Keratinocyte (primary cell): ENCODE measurements around the gene GXYLT1. TPM values are rescaled to one million over a fixed set of nuclear protein-coding genes. Genes with fewer than 3 reads are reported as not detected.

ENCODE experiments used
- DNase-seq: peaks from one replicate; pipeline ENCODE4 v3.0.0-alpha.2; 2011; ENCODE audit warnings: low read depth, missing footprints, low spot score
- FAIRE-seq: peaks from 2 replicates; lab custom pipeline; 2011; peaks lifted over from hg19 to GRCh38; lab: Jason Lieb, UNC
- H2AFZ ChIP-seq: 2 replicates; pipeline ENCODE4 v1.6.0; 2012; ENCODE audit warnings: low read length, control low read depth, inconsistent platforms; ENCODE audit not compliant: control insufficient read depth
- H3K27ac ChIP-seq: 2 replicates; pipeline ENCODE4 v1.5.1; 2011; ENCODE audit warnings: low read length; ENCODE audit not compliant: control insufficient read depth, insufficient read depth
- H3K27me3 ChIP-seq: 3 replicates; pipeline ENCODE4 v1.6.0; 2011; ENCODE audit warnings: low read length; ENCODE audit not compliant: control insufficient read depth, insufficient read depth; ENCODE audit errors: extremely low read depth
- H3K36me3 ChIP-seq, 2 experiments: 2 replicates in 1 of 2; 3 replicates in 1 of 2; pipeline ENCODE4 v1.5.1; 2011; ENCODE audit warnings: low read length in 2 of 2, mild to moderate bottlenecking in 1 of 2; ENCODE audit not compliant: control insufficient read depth in 2 of 2, insufficient read depth in 2 of 2; ENCODE audit errors: extremely low read depth in 1 of 2
- H3K4me1 ChIP-seq: 3 replicates; pipeline ENCODE4 v1.5.1; 2011; ENCODE audit warnings: low read length; ENCODE audit not compliant: control insufficient read depth, insufficient read depth; ENCODE audit errors: extremely low read depth
- H3K4me2 ChIP-seq: 3 replicates; pipeline ENCODE4 v1.6.0; 2011; ENCODE audit warnings: low read depth, low read length; ENCODE audit not compliant: control insufficient read depth, insufficient read depth; ENCODE audit errors: extremely low read depth
- H3K4me3 ChIP-seq, 3 experiments: fragments of 200-600 bp in 1 of 3; sonication (generic) in 1 of 3; 2 replicates in 2 of 3; 3 replicates in 1 of 3; pipeline ENCODE4 v1.5.1; 2011 to 2016; ENCODE audit warnings: low read length in 3 of 3, mild to moderate bottlenecking in 3 of 3, control low read depth in 2 of 3, inconsistent platforms in 1 of 3, low read depth in 1 of 3, mixed read lengths in 1 of 3, mixed run types in 1 of 3, moderate library complexity in 1 of 3; ENCODE audit not compliant: control insufficient read depth in 2 of 3, insufficient read depth in 2 of 3; ENCODE audit errors: extremely low read depth in 1 of 3
- H3K79me2 ChIP-seq: 2 replicates; pipeline ENCODE4 v1.6.0; 2012; ENCODE audit warnings: low read length; ENCODE audit not compliant: control insufficient read depth, insufficient read depth
- H3K9ac ChIP-seq: 3 replicates; pipeline ENCODE4 v1.6.0; 2011; ENCODE audit warnings: low read length; ENCODE audit not compliant: control insufficient read depth, insufficient read depth; ENCODE audit errors: extremely low read depth
- H3K9me1 ChIP-seq: 3 replicates; pipeline ENCODE4 v1.6.0; 2011; ENCODE audit warnings: low read length; ENCODE audit not compliant: control insufficient read depth, insufficient read depth; ENCODE audit errors: extremely low read depth
- H3K9me3 ChIP-seq: 2 replicates; pipeline ENCODE4 v1.5.1; 2012; ENCODE audit warnings: low read depth, low read length; ENCODE audit not compliant: control insufficient read depth
- H4K20me1 ChIP-seq: 3 replicates; pipeline ENCODE4 v1.6.0; 2011; ENCODE audit warnings: low read length; ENCODE audit not compliant: control insufficient read depth, insufficient read depth; ENCODE audit errors: extremely low read depth
- CTCF ChIP-seq, 3 experiments: IDR thresholded peaks in 1 of 3; conservative IDR thresholded peaks in 1 of 3; optimal IDR thresholded peaks in 1 of 3; 2 replicates in 2 of 3; 3 replicates in 1 of 3; pipeline versions ENCODE3 to v1.5.1; 2011; ENCODE audit warnings: low read length in 3 of 3, mild to moderate bottlenecking in 3 of 3, moderate library complexity in 2 of 3, control low read depth in 1 of 3, inconsistent platforms in 1 of 3; ENCODE audit not compliant: insufficient read depth in 2 of 3; ENCODE audit errors: extremely low read depth in 1 of 3
- EZH2 ChIP-seq: IDR thresholded peaks from one replicate; pipeline ENCODE4 v1.6.1; 2012; ENCODE audit warnings: inconsistent platforms, mild to moderate bottlenecking, low read length, moderate library complexity
- dilution Hi-C: fragments of 300-500 bp; cut with MboI; formaldehyde crosslinking; loops from one replicate; pipeline ENCODE4 v1.7.0; 2020; ENCODE audit warnings: low sequenced_read_pairs; ENCODE audit not compliant: extremely low pct_ligation_motif_present
- polyA plus RNA-seq, 5 experiments: library from polyadenylated mRNA; depleted of rRNA in 3 of 5; stranded (reverse) in 3 of 5; stranded (forward) in 1 of 5; unstranded in 1 of 5; fragments of >200 nt; gene quantifications; 1 replicate in 1 of 5; 2 replicates in 3 of 5; 3 replicates in 1 of 5; pipeline versions ENCODE4 v1.2.1 to v1.2.3, GENCODE V29; 2011 to 2012; ENCODE audit warnings: missing spikeins in 2 of 5, low read depth in 1 of 5, low replicate concordance in 1 of 5

GXYLT1 gene
- polyA plus RNA-seq, 1 donor (not counting 4 experiments of a cell fraction or from before 2014, with no cell fraction given) = 8.1 TPM

- Histone ChIP-seq H3K9me1 (no peaks in the 10 kb centered on the region), H3K27ac (peak overlapping the region; percentile 7), H3K9me3 (no peaks in the 10 kb centered on the region), H3K4me3 (no peak overlapping the region), H4K20me1 (no peaks in the 10 kb centered on the region), H2AFZ (no peak overlapping the region), H3K9ac (no peak overlapping the region), H3K36me3 (no peaks in the 10 kb centered on the region), H3K4me1 (peaks cover 5% of the 10 kb centered on the region), H3K79me2 (no peaks in the 10 kb centered on the region), H3K27me3 (no peaks in the 10 kb centered on the region), H3K4me2 (no peak overlapping the region)
- TF ChIP-seq EZH2 = no peak
- no peak for TF ChIP-seq CTCF (optimal IDR thresholded peaks at IDR 0.05 in 1 of 3, IDR thresholded peaks at IDR 0.05 in 1 of 3, conservative IDR thresholded peaks at IDR 0.05 in 1 of 3; ENCODE audit: extremely low read depth in 1 of 3, insufficient read depth in 2 of 3, low read length in 3 of 3)
- DNase-seq (no peak), FAIRE-seq (no peak)
- dilution Hi-C loops = no loop called here
These were observed 45.2 kb downstream of the GXYLT1 start for GRCh38 chr12:42099433-42099832.

- DNase-seq = no peak
- H4K20me1 ChIP-seq = no peaks in the 10 kb centered on the region
- H3K9me3 ChIP-seq = no peaks in the 10 kb centered on the region
- H3K27me3 ChIP-seq = no peaks in the 10 kb centered on the region
- dilution Hi-C loops = no loop called here
- H3K4me3 ChIP-seq = no peak overlapping the region
- H3K9ac ChIP-seq = no peak overlapping the region
- no peak overlapping the region for H3K4me2 ChIP-seq
- H3K9me1 ChIP-seq = no peaks in the 10 kb centered on the region
- H3K79me2 ChIP-seq = no peaks in the 10 kb centered on the region
- H2AFZ ChIP-seq = no peak overlapping the region
- no peaks in the 10 kb centered on the region for H3K36me3 ChIP-seq
- H3K4me1 ChIP-seq = peaks cover 8% of the 10 kb centered on the region
- no peak for FAIRE-seq
- no peak overlapping the region for H3K27ac ChIP-seq
- TF ChIP-seq EZH2 = no peak
- TF ChIP-seq CTCF (optimal IDR thresholded peaks at IDR 0.05 in 1 of 3, IDR thresholded peaks at IDR 0.05 in 1 of 3, conservative IDR thresholded peaks at IDR 0.05 in 1 of 3; ENCODE audit: extremely low read depth in 1 of 3, insufficient read depth in 2 of 3, low read length in 3 of 3) = no peak
These were observed 46.7 kb downstream of the GXYLT1 start for GRCh38 chr12:42097971-42098370.
